BJ (cell line): Measurements from ENCODE around the gene TMPRSS12. TPM values are rescaled to one million over a fixed set of nuclear protein-coding genes. Genes with fewer than 3 reads are reported as not detected.
"Not testable (repeated sequence)": the region's sequence is repeated elsewhere in the genome, so short reads cannot be mapped to it uniquely, and the experiment has no call there.

ENCODE experiments used
- CTCF ChIA-PET: fragments of 350-600 bp; formaldehyde crosslinking; extraction: SDS; loops from one replicate; lab custom pipeline; 2021; ENCODE audit warnings: antibody characterized with exemption, inconsistent platforms; lab: Yijun Ruan, JAX
- POLR2A ChIA-PET: fragments of 300-600 bp; sonication (Branson Sonifier 250); formaldehyde crosslinking; extraction: SDS; loops from one replicate; lab custom pipeline; 2021; ENCODE audit warnings: antibody characterized with exemption; lab: Charles Lee
- DNase-seq: peaks from one replicate; pipeline ENCODE4 v3.0.0-alpha.2; 2011; ENCODE audit warnings: low read depth
- H3K27me3 ChIP-seq: 2 replicates; pipeline ENCODE4 v1.6.0; 2011; ENCODE audit warnings: low read length; ENCODE audit not compliant: control insufficient read depth, insufficient read depth
- H3K36me3 ChIP-seq: 2 replicates; pipeline ENCODE4 v1.5.1; 2011; ENCODE audit warnings: low read length; ENCODE audit not compliant: control insufficient read depth, insufficient read depth
- H3K4me3 ChIP-seq: 2 replicates; pipeline ENCODE4 v1.5.1; 2011; ENCODE audit warnings: low read depth, mild to moderate bottlenecking, control low read depth, low read length
- polyA plus RNA-seq: library from polyadenylated mRNA; depleted of rRNA; stranded (reverse); fragments of >200 nt; gene quantifications from 2 replicates; pipeline ENCODE4 v1.2.3, GENCODE V29; 2011
- TF ChIP-seq, protein P1 (sequence below): IDR thresholded peaks from 2 replicates; pipeline ENCODE4 v1.5.1; 2011; ENCODE audit warnings: low read depth, mild to moderate bottlenecking, control low read depth, inconsistent platforms, low read length, moderate library complexity; ENCODE audit not compliant: insufficient read depth

The TMPRSS12 gene
- polyA plus RNA-seq, 1 experiment = not detected

DNA sequence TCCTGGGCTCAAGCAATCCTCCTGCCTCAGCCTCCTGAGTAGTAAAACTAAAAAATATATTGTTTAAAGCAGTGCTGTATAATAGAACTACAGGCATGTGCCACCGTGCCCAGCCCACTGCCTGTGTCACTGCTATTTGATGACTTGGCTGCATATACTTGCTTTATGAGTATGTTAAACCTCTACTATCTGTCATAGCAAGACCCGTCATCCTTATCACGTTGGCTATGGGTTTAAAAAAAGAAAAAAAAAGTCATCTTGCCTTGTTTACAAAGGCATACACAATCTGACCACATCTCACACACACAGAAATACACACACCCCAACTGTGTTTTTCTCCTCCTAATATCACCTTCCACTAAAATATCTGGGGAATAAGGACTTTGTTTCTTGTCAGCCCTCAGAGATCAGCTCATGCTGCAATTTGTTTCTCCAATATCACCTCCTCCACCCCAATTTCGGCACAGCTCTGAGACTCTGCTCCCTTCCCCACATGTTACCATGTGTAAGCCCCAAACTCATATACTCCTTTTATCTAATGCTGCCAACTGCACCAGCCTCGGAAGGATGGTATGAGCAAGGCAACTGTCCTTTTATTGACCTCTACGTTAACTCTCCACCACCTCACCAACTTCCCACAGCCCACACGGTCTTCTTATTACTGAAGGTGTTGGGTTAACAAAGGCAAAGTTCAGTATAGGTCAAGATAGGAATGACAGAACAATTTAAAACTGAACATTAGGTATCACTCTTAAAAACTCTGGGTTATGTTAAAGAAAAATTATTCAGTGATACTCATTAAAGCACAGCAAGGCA is 802 bp upstream of the TMPRSS12 start:
- ChIA-PET CTCF (no interaction called here), POLR2A (no interaction called here)
- Histone ChIP-seq H3K36me3 (no peaks in the 10 kb centered on the region), H3K27me3 (no peaks in the 10 kb centered on the region; the same call in 1 of the 2 replicates), H3K4me3 (no peak overlapping the region)
- DNase-seq = no peak
- TF ChIP-seq, protein P1, sequence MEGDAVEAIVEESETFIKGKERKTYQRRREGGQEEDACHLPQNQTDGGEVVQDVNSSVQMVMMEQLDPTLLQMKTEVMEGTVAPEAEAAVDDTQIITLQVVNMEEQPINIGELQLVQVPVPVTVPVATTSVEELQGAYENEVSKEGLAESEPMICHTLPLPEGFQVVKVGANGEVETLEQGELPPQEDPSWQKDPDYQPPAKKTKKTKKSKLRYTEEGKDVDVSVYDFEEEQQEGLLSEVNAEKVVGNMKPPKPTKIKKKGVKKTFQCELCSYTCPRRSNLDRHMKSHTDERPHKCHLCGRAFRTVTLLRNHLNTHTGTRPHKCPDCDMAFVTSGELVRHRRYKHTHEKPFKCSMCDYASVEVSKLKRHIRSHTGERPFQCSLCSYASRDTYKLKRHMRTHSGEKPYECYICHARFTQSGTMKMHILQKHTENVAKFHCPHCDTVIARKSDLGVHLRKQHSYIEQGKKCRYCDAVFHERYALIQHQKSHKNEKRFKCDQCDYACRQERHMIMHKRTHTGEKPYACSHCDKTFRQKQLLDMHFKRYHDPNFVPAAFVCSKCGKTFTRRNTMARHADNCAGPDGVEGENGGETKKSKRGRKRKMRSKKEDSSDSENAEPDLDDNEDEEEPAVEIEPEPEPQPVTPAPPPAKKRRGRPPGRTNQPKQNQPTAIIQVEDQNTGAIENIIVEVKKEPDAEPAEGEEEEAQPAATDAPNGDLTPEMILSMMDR = no peak

DNA sequence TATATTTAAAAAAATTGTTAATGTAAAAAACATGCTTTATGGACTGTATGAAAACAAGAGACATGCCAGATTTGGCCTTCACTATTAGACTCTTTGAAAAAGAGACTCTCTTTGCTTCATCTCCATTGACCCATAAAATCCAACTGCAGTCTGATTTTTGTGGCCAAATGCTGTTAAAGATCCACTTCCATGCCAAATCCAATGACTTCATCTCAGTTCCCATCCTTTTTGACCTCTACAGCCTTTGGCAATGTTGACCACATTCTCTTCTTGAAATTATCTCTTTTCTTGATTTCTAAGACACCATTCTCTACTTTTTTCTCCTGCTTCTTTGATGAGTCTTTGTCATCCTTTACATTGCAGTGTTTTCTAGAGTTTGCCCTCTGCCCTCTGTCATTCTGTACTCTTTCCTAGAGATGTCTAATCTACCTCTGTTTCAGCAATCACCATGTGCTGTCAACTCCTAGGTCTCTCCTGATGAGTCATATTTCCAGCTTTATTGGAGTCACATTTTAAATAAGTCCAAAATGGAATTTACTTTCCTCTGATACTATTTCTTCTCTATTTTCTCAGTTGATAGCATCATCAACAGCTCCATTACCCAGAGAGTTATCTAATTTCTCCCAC is 2.4 kb downstream of the TMPRSS12 start:
- no peaks in the 10 kb centered on the region; the same call in 1 of the 2 replicates for H3K27me3 ChIP-seq
- CTCF ChIA-PET = no interaction called here
- no peak for DNase-seq
- TF ChIP-seq, protein P1 = no peak
- no peak overlapping the region for H3K4me3 ChIP-seq
- H3K36me3 ChIP-seq = no peaks in the 10 kb centered on the region
- POLR2A ChIA-PET = interaction anchor here (0.6 kb wide), 1 partner anchor 16 kb away, joined by 6 read pairs; no protein-coding TSS in a partner anchor

DNA sequence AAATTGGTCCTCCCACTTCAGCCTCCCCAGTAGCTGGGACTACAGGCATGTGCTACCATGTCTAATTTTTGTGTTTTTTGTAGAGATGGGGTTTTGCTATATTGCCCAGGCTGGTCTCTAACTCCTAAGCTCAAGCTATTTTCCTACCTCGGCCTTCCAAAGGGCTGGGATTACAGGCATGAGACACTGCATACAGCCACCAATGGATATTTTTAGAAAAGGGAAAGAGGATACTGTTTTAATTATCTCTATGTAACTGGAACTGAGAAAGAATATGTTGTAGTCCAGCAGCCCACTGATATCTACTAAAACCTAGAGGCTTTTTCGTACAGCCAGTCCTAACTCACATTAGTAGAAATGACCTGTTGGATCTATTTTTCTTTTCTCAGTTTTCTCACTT is 6.2 kb downstream of the TMPRSS12 start:
- TF ChIP-seq, protein P1 = no peak
- no peak for DNase-seq
- ChIA-PET CTCF (interaction anchor here (0.6 kb wide), 1 partner anchor 1108 kb away, joined by 3 read pairs; the partner anchor contains the start of gene TMBIM6), POLR2A (no interaction called here)
- Histone ChIP-seq H3K27me3 (peaks cover 4% of the 10 kb centered on the region; the same call in 1 of the 2 replicates), H3K4me3 (no peak overlapping the region), H3K36me3 (no peaks in the 10 kb centered on the region)

DNA sequence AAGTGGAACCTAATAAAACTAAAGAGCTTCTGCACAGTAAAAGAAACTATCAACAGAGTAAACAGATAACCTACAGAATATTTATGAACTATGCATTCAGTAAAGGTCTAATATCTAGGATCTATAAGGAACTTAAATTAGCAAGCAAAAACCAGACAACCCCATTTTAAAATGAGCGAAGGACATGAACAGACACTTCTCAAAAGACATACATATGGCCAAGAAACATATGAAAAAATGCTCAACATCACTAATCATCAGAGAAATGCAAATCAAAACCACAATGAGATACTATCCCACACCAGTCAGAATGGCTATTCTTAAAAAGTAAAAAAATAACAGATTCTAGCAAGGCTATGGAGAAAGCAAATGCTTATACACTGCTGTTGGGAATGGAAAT is 12.5 kb downstream of the TMPRSS12 start:
- H3K27me3 ChIP-seq, POLR2A ChIA-PET, CTCF ChIA-PET, H3K36me3 ChIP-seq, H3K4me3 ChIP-seq, DNase-seq: not testable (repeated sequence)

DNA sequence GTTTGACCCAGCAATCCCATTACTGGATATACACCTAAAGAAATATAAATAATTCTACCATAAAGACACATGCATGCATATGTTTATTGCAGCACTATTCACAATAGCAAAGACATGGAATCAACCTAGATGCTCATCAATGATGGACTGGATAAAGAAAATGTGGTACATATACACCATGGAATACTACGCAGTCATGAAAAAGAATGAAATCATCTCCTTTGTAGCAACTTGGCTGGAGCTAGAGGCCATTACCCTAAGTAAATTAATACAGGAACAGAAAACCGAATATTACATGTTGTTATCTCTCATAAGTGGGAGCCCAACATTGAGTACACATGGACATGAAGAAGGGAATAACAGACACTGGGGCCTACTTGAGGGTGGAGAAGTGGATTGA is 13.0 kb downstream of the TMPRSS12 start:
- H3K36me3 ChIP-seq, H3K4me3 ChIP-seq, CTCF ChIA-PET, POLR2A ChIA-PET, H3K27me3 ChIP-seq, DNase-seq: not testable (repeated sequence)

DNA sequence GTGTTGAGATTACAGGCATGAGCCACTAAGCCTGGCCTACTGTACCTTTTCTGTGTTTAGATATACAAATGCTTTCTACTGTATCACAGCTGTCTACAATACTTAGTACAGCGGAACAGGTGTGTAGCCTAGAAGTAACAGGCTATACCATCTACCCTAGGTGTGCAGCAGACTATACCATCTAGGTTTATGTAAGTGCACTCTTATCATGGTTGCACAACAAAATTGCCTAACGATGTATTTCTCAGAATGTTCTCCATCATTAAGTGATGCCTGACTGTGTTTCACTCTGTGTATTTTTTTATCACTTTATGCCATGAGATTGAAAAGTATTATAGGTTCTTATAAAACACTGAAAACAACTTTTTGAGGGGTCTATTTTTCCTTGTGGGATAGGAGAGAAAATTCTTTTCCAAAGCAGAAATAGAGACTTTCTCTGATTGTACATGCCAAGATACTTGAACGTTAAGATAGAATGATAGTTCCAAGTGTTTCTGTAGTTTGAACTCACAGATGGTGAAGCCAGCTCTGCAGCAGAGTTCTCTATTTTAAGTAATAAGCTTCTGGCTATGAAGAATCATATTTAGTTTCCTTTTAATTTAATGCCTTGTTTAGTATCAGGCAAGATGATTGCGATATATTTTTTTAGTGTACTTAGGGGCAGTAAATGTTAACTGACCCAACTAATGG is 17.0 kb downstream of the TMPRSS12 start:
- H3K4me3 ChIP-seq = no peak overlapping the region
- TF ChIP-seq, protein P1 = no peak
- CTCF ChIA-PET = no interaction called here
- POLR2A ChIA-PET = no interaction called here
- DNase-seq = no peak
- H3K36me3 ChIP-seq = no peaks in the 10 kb centered on the region
- H3K27me3 ChIP-seq = no peaks in the 10 kb centered on the region
